Osteoblast (primary cell): ENCODE data around the gene ERMP1. TPM values are rescaled to one million over a fixed set of nuclear protein-coding genes. Genes with fewer than 3 reads are reported as not detected.
A peak's percentile ranks its signal among the peaks of the same experiment; 100 is the strongest.

Source experiments
- DNase-seq: peaks from one replicate; pipeline ENCODE4 v3.0.0; 2011; ENCODE audit warnings: low spot score, mixed read lengths; ENCODE audit not compliant: insufficient read length; ENCODE audit errors: missing footprints
- H2AFZ ChIP-seq: 2 replicates; pipeline ENCODE4 v1.6.0; 2011; ENCODE audit warnings: mild to moderate bottlenecking, low read length
- H3K27ac ChIP-seq: 2 replicates; pipeline ENCODE4 v1.5.1; 2011; ENCODE audit warnings: mild to moderate bottlenecking, low read depth, low read length, moderate library complexity
- H3K27me3 ChIP-seq: 2 replicates; pipeline ENCODE4 v1.6.0; 2012; ENCODE audit warnings: mild to moderate bottlenecking, control low read depth, inconsistent platforms, low read length, moderate library complexity; ENCODE audit not compliant: insufficient read depth
- H3K36me3 ChIP-seq: 2 replicates; pipeline ENCODE4 v1.5.1; 2011; ENCODE audit warnings: mild to moderate bottlenecking, low read length, control low read depth, moderate library complexity; ENCODE audit not compliant: insufficient read depth
- H3K4me1 ChIP-seq: 2 replicates; pipeline ENCODE4 v1.5.1; 2011; ENCODE audit warnings: mild to moderate bottlenecking, low read length, control low read depth, moderate library complexity; ENCODE audit not compliant: insufficient read depth
- H3K4me2 ChIP-seq: 2 replicates; pipeline ENCODE4 v1.6.0; 2011; ENCODE audit warnings: mild to moderate bottlenecking, low read length; ENCODE audit not compliant: insufficient read depth
- H3K4me3 ChIP-seq: fragments of 200-600 bp; sonication (generic); 3 replicates; pipeline ENCODE4 v1.5.1; 2012; ENCODE audit warnings: mild to moderate bottlenecking, low read length, inconsistent platforms; ENCODE audit not compliant: insufficient read depth
- H3K79me2 ChIP-seq: 2 replicates; pipeline ENCODE4 v1.6.0; 2012; ENCODE audit warnings: mild to moderate bottlenecking, low read length, control low read depth, inconsistent platforms; ENCODE audit not compliant: insufficient read depth
- H3K9me3 ChIP-seq: 2 replicates; pipeline ENCODE4 v1.5.1; 2011; ENCODE audit warnings: low read depth, low read length, control low read depth
- H4K20me1 ChIP-seq: 2 replicates; pipeline ENCODE4 v1.6.0; 2012; ENCODE audit warnings: mild to moderate bottlenecking, low read length, control low read depth; ENCODE audit not compliant: insufficient read depth
- total RNA-seq: library from RNA; depleted of rRNA; stranded (reverse); fragments of >200 nt; gene quantifications from 2 replicates; pipeline ENCODE4 v1.2.3, GENCODE V29; 2012
- TF ChIP-seq, protein P1 (sequence below): IDR thresholded peaks from 2 replicates; pipeline ENCODE4 v1.5.1; 2011; ENCODE audit warnings: mild to moderate bottlenecking, low read depth, low read length, moderate library complexity; ENCODE audit errors: extremely low read depth

Gene ERMP1
- total RNA-seq, 1 donor: 6.5 TPM

DNA sequence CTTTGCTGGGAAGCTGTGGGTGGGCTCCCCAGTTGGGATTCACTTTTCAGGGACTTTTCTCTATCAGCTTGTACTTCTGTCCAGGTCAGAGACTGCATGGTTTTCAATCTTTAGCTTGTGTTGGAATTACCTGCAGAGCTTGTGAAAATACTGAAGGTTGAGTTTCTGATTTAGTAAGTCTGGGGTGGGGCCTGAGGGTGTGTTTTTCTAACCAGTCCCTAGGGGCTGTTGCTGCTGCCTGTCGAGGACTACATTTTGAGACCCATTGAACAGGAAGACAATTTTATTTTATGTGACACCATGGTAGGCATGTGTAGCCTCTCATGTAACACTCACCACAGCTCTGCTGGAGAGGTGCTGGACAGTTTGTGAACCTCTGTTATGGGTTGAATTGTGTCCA is 43.1 kb upstream of the ERMP1 start:
- H3K4me1 ChIP-seq: peaks cover 10% of the 10 kb centered on the region
- no peaks in the 10 kb centered on the region for H3K27me3 ChIP-seq
- H3K4me2 ChIP-seq: no peak overlapping the region
- H3K36me3 ChIP-seq: no peaks in the 10 kb centered on the region
- H3K9me3 ChIP-seq: no peaks in the 10 kb centered on the region
- H3K4me3 ChIP-seq: no peak overlapping the region
- H3K79me2 ChIP-seq: no peaks in the 10 kb centered on the region
- no peak overlapping the region for H2AFZ ChIP-seq
- peak; percentile 37 for DNase-seq
- no peak overlapping the region for H3K27ac ChIP-seq
- TF ChIP-seq, protein P1, sequence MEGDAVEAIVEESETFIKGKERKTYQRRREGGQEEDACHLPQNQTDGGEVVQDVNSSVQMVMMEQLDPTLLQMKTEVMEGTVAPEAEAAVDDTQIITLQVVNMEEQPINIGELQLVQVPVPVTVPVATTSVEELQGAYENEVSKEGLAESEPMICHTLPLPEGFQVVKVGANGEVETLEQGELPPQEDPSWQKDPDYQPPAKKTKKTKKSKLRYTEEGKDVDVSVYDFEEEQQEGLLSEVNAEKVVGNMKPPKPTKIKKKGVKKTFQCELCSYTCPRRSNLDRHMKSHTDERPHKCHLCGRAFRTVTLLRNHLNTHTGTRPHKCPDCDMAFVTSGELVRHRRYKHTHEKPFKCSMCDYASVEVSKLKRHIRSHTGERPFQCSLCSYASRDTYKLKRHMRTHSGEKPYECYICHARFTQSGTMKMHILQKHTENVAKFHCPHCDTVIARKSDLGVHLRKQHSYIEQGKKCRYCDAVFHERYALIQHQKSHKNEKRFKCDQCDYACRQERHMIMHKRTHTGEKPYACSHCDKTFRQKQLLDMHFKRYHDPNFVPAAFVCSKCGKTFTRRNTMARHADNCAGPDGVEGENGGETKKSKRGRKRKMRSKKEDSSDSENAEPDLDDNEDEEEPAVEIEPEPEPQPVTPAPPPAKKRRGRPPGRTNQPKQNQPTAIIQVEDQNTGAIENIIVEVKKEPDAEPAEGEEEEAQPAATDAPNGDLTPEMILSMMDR: no peak
- no peaks in the 10 kb centered on the region for H4K20me1 ChIP-seq

DNA sequence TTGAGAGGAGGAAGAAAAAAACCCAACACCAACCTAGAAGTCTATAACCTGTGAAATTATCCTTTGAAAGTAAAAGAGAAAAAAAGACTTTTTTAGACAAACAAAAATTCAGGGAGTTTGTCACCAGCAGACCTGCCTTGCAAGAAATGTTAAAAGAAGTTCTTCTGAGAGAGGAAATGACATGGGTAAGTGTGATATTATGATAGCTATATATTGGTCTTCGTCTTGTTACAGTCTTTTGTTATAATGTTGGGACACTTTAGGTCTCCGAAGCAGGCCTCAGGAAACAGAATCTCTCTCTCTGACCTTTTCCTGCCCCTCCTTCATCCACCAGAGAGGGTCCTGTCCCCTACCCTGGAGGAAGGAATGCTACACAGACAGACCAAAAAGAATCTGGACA is 41.1 kb upstream of the ERMP1 start:
- H3K79me2 ChIP-seq: no peaks in the 10 kb centered on the region
- no peaks in the 10 kb centered on the region for H4K20me1 ChIP-seq
- TF ChIP-seq, protein P1: no peak
- no peaks in the 10 kb centered on the region for H3K36me3 ChIP-seq
- DNase-seq: no peak
- H3K27me3 ChIP-seq: no peaks in the 10 kb centered on the region
- H2AFZ ChIP-seq: no peak overlapping the region
- no peak overlapping the region for H3K4me3 ChIP-seq
- H3K4me2 ChIP-seq: no peak overlapping the region
- no peaks in the 10 kb centered on the region for H3K9me3 ChIP-seq
- no peaks in the 10 kb centered on the region for H3K4me1 ChIP-seq
- H3K27ac ChIP-seq: no peak overlapping the region

DNA sequence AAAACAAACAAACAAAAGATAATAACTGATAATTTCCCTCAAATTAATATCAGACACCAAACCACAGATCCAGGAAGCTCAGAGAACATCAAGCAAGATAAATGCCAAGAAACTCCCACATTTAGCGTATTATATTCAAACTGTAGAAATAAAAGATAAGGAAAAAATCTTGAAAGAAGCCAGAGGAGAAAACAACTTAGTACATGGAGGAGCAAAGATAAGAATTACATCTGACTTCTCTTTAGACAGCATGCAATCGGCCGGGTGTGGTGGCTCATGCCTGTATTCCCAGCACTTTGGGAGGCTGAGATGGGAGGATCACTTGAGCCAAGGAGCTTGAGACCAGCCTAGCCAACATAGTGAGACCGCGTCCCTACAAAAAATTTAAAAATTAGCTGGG is 40.5 kb upstream of the ERMP1 start:
- Histone ChIP-seq H3K27me3 (no peaks in the 10 kb centered on the region), H4K20me1 (no peaks in the 10 kb centered on the region), H3K27ac (no peak overlapping the region), H2AFZ (no peak overlapping the region), H3K4me3 (no peak overlapping the region), H3K9me3 (no peaks in the 10 kb centered on the region), H3K4me2 (no peak overlapping the region), H3K4me1 (no peaks in the 10 kb centered on the region), H3K79me2 (no peaks in the 10 kb centered on the region), H3K36me3 (no peaks in the 10 kb centered on the region)
- TF ChIP-seq, protein P1: no peak
- DNase-seq: no peak

DNA sequence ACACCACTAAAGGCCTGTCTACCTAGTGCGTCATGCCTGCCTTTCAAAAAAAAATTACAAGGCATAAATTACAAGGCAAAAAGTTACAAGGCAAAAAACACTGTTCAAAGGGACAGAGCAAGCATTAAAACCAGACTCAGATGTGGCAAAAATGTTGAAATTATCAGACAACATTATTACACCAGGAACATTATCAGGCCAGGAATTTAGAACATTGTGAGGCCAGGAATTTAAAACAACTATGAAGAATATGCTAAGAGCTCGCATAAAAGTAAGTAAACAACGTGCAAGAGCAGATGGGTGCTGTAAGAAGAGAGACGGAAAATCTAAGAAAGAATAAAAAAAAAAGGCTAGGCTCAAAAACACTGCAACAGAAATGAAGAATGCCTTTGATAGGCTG is 39.6 kb upstream of the ERMP1 start:
- Histone ChIP-seq H4K20me1 (no peaks in the 10 kb centered on the region), H3K9me3 (no peaks in the 10 kb centered on the region), H3K27me3 (no peaks in the 10 kb centered on the region), H3K27ac (no peak overlapping the region), H2AFZ (no peak overlapping the region), H3K36me3 (no peaks in the 10 kb centered on the region), H3K4me2 (no peak overlapping the region), H3K4me3 (no peak overlapping the region), H3K4me1 (no peaks in the 10 kb centered on the region), H3K79me2 (no peaks in the 10 kb centered on the region)
- peak; percentile 11 for DNase-seq
- TF ChIP-seq, protein P1: no peak
